ENCODE data around the gene STX16. TPM values are rescaled to one million over a fixed set of nuclear protein-coding genes. Genes with fewer than 3 reads are reported as not detected.

The STX16 gene
- total RNA-seq, 1 experiment from 2014 or later: 89.1 TPM

DNA sequence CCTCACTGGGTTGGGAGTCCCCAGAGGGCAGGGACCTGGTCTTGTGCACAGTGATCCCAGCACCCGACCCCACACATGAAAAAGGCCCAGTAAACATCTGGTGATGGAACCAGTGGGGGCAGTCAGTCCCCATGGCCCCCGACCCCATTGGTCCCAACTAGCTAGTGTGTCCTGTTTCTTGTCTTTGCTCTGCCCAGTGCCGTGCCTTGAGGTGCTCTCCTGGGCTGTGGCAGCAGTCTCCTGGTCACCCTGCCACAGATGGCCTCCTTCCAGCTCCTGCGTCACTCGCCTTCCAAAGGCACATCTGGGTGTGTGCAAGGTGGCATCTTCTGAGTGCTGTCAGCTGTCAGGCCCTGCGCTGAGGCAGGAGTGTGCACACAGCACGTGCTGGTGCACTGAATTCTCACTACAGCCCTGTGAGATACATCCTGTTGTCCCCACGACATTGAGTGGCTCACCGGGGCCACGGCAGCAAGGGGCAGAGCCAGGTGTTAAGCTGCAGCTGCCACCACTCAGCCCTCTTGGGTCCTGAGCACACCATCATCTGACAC is 45.4 kb downstream of the STX16 start:
- H3K4me1 Mint-ChIP-seq: peaks cover 22% of the 10 kb centered on the region
- peaks cover 17% of the 10 kb centered on the region for H3K36me3 Mint-ChIP-seq
- no peaks in the 10 kb centered on the region for H3K9me3 Mint-ChIP-seq
- ChIA-PET CTCF (interaction anchor here (1.7 kb wide), 2 partner anchors 45 to 215 kb away, joined by 6 read pairs; partner anchors contain the start of gene STX16), POLR2A (no interaction called here)
- H3K4me3 Mint-ChIP-seq: no peak overlapping the region
- TF ChIP-seq ZNF423 (CRISPR knock-in tag; IDR thresholded peaks at IDR 0.05) (no peak), HMGA2 (CRISPR knock-in tag; IDR thresholded peaks at IDR 0.05) (no peak), TP53 (CRISPR knock-in tag; IDR thresholded peaks at IDR 0.05) (no peak), NR1H2 (CRISPR knock-in tag; IDR thresholded peaks at IDR 0.05) (no peak), JUN (CRISPR knock-in tag; IDR thresholded peaks at IDR 0.05) (no peak), NFYB (CRISPR knock-in tag; conservative IDR thresholded peaks at IDR 0.05; ENCODE audit: low read depth) (no peak)
- TF ChIP-seq, protein P1, sequence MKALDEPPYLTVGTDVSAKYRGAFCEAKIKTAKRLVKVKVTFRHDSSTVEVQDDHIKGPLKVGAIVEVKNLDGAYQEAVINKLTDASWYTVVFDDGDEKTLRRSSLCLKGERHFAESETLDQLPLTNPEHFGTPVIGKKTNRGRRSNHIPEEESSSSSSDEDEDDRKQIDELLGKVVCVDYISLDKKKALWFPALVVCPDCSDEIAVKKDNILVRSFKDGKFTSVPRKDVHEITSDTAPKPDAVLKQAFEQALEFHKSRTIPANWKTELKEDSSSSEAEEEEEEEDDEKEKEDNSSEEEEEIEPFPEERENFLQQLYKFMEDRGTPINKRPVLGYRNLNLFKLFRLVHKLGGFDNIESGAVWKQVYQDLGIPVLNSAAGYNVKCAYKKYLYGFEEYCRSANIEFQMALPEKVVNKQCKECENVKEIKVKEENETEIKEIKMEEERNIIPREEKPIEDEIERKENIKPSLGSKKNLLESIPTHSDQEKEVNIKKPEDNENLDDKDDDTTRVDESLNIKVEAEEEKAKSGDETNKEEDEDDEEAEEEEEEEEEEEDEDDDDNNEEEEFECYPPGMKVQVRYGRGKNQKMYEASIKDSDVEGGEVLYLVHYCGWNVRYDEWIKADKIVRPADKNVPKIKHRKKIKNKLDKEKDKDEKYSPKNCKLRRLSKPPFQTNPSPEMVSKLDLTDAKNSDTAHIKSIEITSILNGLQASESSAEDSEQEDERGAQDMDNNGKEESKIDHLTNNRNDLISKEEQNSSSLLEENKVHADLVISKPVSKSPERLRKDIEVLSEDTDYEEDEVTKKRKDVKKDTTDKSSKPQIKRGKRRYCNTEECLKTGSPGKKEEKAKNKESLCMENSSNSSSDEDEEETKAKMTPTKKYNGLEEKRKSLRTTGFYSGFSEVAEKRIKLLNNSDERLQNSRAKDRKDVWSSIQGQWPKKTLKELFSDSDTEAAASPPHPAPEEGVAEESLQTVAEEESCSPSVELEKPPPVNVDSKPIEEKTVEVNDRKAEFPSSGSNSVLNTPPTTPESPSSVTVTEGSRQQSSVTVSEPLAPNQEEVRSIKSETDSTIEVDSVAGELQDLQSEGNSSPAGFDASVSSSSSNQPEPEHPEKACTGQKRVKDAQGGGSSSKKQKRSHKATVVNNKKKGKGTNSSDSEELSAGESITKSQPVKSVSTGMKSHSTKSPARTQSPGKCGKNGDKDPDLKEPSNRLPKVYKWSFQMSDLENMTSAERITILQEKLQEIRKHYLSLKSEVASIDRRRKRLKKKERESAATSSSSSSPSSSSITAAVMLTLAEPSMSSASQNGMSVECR (CRISPR knock-in tag; IDR thresholded peaks at IDR 0.05; ENCODE audit: borderline replicate concordance): no peak
- TF ChIP-seq, protein P2, sequence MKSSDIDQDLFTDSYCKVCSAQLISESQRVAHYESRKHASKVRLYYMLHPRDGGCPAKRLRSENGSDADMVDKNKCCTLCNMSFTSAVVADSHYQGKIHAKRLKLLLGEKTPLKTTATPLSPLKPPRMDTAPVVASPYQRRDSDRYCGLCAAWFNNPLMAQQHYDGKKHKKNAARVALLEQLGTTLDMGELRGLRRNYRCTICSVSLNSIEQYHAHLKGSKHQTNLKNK (CRISPR knock-in tag; IDR thresholded peaks at IDR 0.05): no peak
- TF ChIP-seq, protein P3, sequence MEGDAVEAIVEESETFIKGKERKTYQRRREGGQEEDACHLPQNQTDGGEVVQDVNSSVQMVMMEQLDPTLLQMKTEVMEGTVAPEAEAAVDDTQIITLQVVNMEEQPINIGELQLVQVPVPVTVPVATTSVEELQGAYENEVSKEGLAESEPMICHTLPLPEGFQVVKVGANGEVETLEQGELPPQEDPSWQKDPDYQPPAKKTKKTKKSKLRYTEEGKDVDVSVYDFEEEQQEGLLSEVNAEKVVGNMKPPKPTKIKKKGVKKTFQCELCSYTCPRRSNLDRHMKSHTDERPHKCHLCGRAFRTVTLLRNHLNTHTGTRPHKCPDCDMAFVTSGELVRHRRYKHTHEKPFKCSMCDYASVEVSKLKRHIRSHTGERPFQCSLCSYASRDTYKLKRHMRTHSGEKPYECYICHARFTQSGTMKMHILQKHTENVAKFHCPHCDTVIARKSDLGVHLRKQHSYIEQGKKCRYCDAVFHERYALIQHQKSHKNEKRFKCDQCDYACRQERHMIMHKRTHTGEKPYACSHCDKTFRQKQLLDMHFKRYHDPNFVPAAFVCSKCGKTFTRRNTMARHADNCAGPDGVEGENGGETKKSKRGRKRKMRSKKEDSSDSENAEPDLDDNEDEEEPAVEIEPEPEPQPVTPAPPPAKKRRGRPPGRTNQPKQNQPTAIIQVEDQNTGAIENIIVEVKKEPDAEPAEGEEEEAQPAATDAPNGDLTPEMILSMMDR (IDR thresholded peaks at IDR 0.05): no peak
- TF ChIP-seq, protein P4, sequence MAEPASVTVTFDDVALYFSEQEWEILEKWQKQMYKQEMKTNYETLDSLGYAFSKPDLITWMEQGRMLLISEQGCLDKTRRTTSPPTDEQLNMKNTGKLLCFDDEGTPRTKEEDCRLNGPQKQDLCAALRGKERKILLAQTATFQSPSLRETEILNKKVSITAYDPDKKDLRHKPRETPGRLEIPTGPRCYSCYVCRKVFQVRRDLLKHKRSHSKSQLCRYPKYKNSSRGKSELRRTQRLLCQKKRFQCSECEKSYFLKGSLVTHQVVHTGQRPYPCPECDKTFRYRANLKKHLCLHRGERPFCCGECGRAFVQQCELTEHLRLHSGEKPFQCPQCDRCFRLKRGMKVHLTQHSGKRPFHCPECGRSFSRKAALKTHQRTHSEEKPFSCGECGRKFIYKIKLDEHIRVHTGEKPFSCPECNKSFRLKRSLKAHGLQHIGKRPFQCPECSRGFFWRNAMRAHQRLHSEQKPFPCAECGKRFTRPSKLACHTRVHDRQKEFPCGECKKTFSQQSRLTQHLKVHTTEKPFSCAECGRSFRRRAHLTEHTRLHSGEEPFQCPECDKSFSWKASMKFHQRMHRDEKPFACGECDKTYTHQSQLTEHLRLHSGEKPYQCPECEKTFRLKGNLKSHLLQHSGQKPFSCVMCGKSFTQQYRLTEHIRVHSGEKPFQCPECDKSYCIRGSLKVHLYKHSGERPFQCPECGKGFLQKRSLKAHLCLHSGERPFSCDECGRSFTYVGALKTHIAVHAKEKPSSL (CRISPR knock-in tag; conservative IDR thresholded peaks at IDR 0.05): no peak
- TF ChIP-seq, protein P5, sequence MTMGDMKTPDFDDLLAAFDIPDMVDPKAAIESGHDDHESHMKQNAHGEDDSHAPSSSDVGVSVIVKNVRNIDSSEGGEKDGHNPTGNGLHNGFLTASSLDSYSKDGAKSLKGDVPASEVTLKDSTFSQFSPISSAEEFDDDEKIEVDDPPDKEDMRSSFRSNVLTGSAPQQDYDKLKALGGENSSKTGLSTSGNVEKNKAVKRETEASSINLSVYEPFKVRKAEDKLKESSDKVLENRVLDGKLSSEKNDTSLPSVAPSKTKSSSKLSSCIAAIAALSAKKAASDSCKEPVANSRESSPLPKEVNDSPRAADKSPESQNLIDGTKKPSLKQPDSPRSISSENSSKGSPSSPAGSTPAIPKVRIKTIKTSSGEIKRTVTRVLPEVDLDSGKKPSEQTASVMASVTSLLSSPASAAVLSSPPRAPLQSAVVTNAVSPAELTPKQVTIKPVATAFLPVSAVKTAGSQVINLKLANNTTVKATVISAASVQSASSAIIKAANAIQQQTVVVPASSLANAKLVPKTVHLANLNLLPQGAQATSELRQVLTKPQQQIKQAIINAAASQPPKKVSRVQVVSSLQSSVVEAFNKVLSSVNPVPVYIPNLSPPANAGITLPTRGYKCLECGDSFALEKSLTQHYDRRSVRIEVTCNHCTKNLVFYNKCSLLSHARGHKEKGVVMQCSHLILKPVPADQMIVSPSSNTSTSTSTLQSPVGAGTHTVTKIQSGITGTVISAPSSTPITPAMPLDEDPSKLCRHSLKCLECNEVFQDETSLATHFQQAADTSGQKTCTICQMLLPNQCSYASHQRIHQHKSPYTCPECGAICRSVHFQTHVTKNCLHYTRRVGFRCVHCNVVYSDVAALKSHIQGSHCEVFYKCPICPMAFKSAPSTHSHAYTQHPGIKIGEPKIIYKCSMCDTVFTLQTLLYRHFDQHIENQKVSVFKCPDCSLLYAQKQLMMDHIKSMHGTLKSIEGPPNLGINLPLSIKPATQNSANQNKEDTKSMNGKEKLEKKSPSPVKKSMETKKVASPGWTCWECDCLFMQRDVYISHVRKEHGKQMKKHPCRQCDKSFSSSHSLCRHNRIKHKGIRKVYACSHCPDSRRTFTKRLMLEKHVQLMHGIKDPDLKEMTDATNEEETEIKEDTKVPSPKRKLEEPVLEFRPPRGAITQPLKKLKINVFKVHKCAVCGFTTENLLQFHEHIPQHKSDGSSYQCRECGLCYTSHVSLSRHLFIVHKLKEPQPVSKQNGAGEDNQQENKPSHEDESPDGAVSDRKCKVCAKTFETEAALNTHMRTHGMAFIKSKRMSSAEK (CRISPR knock-in tag; IDR thresholded peaks at IDR 0.05; ENCODE audit: borderline replicate concordance): no peak
- no peak for ATAC-seq
- H3K27ac Mint-ChIP-seq: peak overlapping the region; percentile 41; the same call in 1 of the 2 replicates
- no peak for DNase-seq (ENCODE audit: low spot score)
- H3K27me3 Mint-ChIP-seq (ENCODE audit: low read depth): no peaks in the 10 kb centered on the region

All from WTC11 (cell line).